K562 (cell line): ENCODE results near the gene ADAMTS1.
"Not testable (repeated sequence)": the region's sequence is repeated elsewhere in the genome, so short reads cannot be mapped to it uniquely, and the experiment has no call there.

Experiments
- CHD1 ChIP-seq: fragments of 200-600 bp; sonication (generic); IDR thresholded peaks from one replicate; pipeline ENCODE4 v1.6.1; 2012; ENCODE audit warnings: mild to moderate bottlenecking, moderate library complexity, low read length, inconsistent platforms
- POLR2A ChIP-seq: fragments of 450-650 bp; conservative IDR thresholded peaks from 2 replicates; pipeline ENCODE4 v1.6.1; 2016
- PRDM10 ChIP-seq: fragments of 450-650 bp; IDR thresholded peaks from 2 replicates; pipeline ENCODE4 v1.6.1; 2018; ENCODE audit not compliant: partially characterized antibody
- SIN3A ChIP-seq, 2 experiments: fragments of 150-350 bp in 1 of 2; IDR thresholded peaks; 2 replicates each; pipeline ENCODE4 v1.6.1; 2011 to 2016; ENCODE audit warnings: borderline replicate concordance in 2 of 2, low read depth in 2 of 2, low read length in 2 of 2, mild to moderate bottlenecking in 2 of 2, moderate library complexity in 2 of 2; ENCODE audit not compliant: control insufficient read depth in 1 of 2
- SRF ChIP-seq, 2 experiments: fragments of 250-450, 450-650 bp in 1 of 2; sonication (Bioruptor Pico) in 1 of 2; sonication (generic) in 1 of 2; formaldehyde crosslinking; IDR thresholded peaks; 2 replicates each; pipeline versions ENCODE4 v1.5.0 to v1.5.1; 2020 to 2022; ENCODE audit warnings: mild to moderate bottlenecking in 1 of 2, missing genetic modification reagents in 1 of 2
- ZBTB17 ChIP-seq: fragments of 450-650 bp; formaldehyde crosslinking; IDR thresholded peaks from 2 replicates; pipeline ENCODE4 v1.4.0; 2020; ENCODE audit warnings: mild to moderate bottlenecking

GRCh38 chr21:26856871-26857350, 11.7 kb upstream of the ADAMTS1 start:
- not testable (repeated sequence) for TF ChIP-seq ZBTB17 (CRISPR knock-in tag); SRF (CRISPR knock-in tag; IDR thresholded peaks at IDR 0.05); PRDM10; CHD1; POLR2A; SIN3A (IDR thresholded peaks at IDR 0.05; ENCODE audit: borderline replicate concordance in 2 of 2, control insufficient read depth in 1 of 2, low read depth in 2 of 2, low read length in 2 of 2)
